HG03108 (cell line): ENCODE results near the gene BTRC.

Experiments used
- ATAC-seq: cut with Tn5 transposase; IDR thresholded peaks from one replicate; pipeline ENCODE4 v1.9.1; 2021; ENCODE audit warnings: moderate library complexity; ENCODE audit not compliant: unreplicated experiment

BTRC gene

GRCh38 chr10:101441541-101442455 is 87.8 kb downstream of the BTRC start:
- no peak for ATAC-seq

- ATAC-seq: no peak
Measured at GRCh38 chr10:101442456-101442800, 88.5 kb downstream of the BTRC start.

DNA sequence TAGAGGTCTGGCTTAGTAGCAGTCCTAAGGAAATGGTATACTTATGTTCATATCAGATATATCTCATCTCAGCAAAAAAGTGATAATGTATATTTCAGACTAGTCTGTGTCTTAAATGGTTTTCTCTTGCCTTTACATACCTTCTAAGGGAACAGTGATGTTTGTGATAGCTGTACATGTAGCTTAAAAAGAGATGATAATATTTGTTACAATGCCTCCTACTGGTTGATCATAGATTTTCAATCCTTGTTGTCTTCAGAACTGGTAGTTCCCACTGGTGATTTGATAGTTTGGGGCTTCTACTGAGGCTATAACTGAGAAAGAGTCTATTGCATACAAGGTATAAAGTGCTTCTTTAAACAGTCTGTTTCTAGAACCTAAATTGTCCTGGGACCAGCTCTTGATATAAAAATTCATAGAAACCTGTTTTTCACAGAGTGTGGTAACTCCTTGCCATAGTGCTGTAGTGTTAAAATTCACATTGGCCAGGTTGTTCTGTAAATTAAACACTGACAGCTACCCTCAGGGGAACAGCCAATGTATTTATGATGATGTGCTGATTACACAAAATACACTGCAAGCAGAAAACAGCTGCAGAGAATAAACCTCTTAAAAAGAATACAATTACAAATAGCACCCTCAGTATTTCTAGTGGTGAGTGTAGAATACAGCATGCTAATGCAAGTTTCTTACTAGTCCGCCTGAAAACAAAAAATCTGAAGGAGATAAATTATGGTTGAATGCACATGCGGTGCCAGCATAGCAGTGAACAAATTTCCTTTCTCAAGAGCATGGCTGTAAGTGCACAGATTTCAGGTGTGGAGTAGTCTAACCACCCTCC is 90.3 kb downstream of the BTRC start:
- no peak for ATAC-seq

DNA sequence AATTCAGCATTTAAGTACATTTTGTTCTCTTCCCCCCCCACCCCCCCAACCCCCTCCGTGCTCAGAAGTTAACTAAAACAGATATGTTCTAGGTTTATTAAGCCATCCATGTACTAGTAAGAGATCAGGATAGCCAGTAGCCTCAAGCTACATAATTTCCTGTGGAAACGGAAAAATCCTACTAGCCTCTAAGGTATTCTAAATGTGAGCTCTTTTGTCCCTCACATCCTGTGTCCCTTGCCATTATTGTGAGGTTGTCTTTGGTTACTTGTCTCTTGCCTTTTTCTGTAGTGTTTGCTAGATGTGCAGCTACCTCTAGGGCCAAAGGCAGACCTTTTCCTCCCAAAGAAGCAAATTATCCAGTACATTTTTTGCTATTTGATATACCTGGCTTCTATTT is 92.1 kb downstream of the BTRC start:
- no peak for ATAC-seq

GRCh38 chr10:101446947-101447346 is 93.0 kb downstream of the BTRC start:
- no peak for ATAC-seq

DNA sequence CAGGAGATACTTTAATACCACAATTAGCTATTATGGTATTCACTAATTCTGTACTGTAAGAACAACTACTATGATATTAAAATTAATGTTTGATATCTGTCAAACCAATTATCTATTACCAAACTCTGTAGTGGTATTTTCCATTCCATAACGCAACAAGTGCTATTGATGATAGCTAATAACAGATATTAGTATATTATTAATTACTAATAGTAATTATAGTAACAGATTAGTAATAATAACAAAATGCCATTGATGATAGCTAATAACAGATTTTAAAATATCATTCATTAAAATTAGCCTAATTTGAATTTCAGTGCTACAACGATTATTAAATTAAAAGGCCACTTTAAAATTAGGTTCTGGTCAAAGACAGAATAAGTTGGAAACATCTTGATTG is 93.5 kb downstream of the BTRC start:
- no peak for ATAC-seq

DNA sequence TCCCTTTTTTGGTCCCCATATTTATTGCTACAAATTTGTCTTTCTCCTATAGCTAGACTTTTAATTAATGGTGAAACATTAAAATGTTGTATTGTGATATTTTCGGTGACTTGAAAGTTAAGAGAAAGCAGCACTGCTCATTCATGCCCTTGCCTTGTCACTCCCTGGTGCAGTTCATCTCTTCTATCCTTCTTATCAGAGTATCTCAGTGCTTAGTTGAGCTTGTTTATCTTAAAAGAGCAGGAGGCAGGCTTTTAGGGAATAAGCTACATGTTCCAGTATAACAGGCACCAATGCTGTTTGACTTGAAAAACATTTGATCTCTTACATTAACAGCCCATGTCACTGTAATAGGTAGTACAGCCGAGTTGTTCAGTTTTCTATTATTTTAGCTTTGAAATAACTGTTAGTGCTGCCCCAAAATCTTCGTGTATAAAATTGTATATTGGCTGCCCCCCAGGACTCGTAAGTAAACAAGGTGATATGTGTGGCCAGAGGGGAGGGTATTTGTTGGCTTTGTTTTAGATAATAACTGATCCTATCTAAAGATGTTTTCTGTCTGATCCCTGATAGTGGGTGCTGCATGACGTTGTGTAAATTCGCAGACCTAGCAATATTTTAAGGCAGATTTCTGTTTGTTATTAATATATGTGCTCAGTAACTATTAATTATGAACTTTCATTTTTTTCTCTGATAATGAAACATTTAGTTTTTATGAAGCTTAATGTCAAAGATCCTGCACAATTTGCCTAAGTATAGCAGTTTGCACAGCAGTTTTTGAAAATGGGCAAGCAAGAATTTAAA is 96.5 kb downstream of the BTRC start:
- no peak for ATAC-seq

GRCh38 chr10:101451261-101451660 is 97.3 kb downstream of the BTRC start:
- ATAC-seq: no peak

DNA sequence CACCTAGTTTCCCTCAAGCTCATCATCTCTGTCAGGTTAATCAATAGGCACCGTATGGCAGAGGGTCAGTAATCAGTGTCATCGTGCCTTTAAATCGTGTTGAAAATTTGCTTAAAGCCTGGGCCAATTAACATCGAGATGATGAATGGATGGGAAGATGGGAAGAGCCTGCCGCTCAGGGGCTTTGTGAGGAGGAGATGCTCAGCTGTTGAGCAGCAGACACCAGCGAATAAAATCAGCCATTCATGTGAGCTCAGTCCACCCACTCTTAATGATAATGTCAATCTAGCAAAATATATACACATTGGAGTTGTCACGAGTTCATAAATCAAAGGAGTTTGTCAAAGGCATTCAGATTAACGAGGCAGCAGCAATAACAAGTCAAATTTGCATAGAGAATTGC is 97.7 kb downstream of the BTRC start:
- no peak for ATAC-seq

DNA sequence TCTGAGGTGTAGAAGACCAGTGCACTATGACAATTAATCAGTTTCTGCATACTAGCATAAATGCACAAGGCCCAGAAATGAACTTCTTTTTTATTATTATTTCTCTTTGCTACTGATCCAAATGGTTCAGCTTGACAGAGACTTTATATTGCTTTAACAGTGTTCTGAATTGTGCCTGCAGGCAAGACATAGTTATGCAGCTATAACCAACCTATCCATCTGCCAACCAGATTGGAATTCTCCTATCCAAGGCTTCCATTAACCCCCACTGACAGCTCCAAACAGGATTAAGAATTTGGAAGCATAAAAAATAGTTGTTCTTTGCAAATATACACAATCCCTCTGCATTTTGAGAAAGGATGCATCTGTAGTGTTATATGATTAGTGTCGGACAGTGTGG is 98.2 kb downstream of the BTRC start:
- ATAC-seq: no peak

DNA sequence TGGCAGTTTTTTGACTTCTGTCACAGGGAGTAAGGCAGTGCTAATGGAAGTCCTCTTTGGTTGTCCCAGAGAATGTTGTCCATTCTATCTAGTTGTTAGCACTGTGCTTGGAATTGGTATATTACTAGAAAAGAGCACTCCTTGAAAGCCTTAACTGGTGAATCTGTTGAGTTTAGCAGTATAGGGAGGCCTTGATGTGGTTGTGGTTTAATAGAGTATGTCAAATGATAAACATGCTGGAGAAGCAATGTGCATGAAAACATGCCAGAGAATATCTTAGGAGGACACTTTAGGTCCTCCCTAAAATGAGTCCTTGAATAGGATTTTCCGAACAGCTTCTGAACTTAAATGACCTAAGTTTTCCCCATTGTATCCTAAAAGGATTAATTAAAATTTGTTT is 98.6 kb downstream of the BTRC start:
- no peak for ATAC-seq

GRCh38 chr10:101453318-101453717 is 99.4 kb downstream of the BTRC start:
- no peak for ATAC-seq

DNA sequence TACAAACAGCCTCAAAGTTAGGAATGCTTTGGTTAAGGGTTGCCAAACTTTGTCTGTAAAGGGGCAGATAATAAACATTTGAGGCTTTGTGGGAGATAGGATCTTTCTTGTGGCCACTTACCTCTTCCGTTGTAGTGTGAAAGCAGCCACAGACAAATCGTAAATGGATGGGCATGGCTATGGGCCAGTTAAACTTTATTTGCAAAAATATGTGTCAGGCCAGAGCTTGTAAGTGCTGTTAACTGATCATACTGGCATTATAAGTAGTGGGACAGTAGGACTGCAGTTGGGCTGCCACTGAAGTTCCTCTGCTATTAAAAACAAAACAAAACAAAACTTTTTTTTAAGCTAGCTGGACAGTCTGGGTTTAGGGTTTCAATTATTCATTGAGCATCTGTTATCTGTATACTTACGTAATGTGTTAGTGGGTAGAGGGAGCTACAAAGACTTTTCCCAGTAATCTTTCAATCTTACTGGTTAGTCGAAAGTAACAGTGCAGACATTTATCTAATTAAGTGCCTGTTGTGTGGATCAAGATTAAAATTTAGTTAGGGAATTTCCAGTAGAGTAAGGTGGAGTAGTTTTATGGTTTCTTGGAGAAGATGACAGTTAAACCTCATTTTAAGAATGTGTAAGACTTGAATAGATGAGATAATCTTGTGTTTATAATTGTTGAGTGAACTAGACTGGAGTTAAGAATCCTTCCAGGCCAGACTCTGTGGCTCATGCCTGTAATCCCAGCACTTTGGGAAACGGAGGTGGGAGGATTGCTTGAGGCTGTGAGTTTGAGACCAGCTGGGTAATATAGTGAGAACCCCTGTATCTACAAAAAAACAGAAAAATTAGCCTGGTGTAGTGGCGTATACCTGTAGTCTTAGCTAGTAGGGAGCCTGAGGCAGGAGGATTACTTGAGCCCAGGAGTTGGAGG is 100.1 kb downstream of the BTRC start:
- no peak for ATAC-seq

- no peak for ATAC-seq
Measured at GRCh38 chr10:101458869-101459268, 104.9 kb downstream of the BTRC start.

DNA sequence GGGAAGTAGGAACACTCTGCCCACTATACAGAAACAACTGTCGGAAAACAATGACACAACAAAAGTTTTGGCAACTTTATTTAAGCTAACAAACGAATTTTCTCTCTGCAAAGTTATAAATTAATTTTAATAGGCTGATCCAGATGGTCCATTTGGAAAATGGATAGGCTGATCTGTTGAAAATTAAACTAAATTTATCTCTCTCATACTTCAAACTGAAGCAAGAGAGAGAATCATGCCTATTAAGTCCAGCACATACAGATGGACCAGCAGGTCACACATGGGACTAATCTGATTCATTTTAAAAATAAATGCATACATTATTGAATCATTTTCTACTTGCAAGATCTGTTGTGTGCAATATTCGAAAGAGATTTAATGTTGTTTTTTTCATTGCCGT is 110.1 kb downstream of the BTRC start:
- ATAC-seq: no peak

GRCh38 chr10:101464599-101464998 is 110.6 kb downstream of the BTRC start:
- no peak for ATAC-seq

- no peak for ATAC-seq
Measured at GRCh38 chr10:101466016-101466912, 112.3 kb downstream of the BTRC start.

- ATAC-seq: no peak
Measured at GRCh38 chr10:101467286-101467770, 113.4 kb downstream of the BTRC start.

GRCh38 chr10:101468159-101468558 is 114.2 kb downstream of the BTRC start:
- ATAC-seq: no peak
